HG02610 (cell line): ENCODE results near the gene PPP1R15A.
"Not testable (repeated sequence)": the region's sequence is repeated elsewhere in the genome, so short reads cannot be mapped to it uniquely, and the experiment has no call there.

Source experiments
- ATAC-seq: cut with Tn5 transposase; IDR thresholded peaks from one replicate; pipeline ENCODE4 v1.9.1; 2021; ENCODE audit warnings: mild to moderate bottlenecking, moderate library complexity; ENCODE audit not compliant: unreplicated experiment

PPP1R15A gene

DNA sequence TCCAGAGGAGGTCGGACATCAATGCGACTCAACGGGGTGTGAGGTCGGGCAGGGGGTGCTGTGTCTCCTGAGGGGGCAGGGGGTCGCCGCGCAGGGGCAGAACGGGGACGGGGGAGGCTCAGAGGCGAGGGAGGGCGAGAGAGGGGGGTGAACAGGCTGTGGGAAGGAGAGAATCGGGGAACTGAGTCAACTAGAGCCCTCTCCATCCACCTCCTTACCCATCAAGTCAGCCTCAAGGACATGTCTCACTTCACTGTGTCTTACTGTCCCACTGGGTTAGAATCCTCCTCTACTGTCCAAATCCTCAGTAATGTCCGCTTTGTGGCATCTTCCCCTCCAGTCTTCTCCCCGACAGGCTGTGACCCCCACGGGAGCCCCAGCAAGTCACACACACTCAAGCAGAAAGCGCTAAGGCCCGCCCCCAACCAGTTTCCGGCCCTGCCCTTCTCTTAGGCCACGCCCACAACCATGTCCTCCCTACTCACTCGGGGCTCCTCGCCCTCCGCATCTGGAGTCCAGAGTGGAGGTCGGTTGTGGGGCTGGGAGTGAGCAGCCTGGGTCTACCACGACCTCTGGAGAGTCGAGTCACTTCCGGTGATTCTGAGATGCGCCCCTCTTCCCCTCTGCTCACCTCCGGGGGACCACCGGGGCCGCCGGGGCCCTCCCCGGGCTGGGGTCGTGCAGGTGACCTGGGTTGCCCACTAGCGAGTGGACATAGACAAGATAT, 13.1 kb upstream of the PPP1R15A start:
- ATAC-seq: peak; percentile 65

- ATAC-seq: peak; percentile 74
Observed at GRCh38 chr19:48859711-48860572, 12.3 kb upstream of the PPP1R15A start.

DNA sequence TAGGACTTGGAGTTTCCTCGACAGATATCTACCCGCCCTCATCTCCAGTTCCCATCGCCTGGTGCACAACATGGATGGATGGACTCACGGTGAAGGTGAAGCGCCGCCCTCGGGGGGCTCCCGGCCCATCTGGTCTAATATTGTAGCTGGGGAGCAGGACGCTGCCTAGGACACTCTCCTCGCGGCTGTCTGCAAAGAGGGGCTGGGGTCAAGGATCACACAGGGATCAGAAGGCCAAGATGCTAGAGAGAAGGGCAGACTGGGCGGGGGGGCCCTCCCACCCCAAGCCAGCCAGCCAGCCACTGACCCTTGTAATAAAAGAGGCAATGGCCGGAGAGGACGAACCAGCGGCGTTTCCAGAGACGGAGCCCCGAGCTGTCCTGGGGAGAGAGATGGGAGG, 10.9 kb upstream of the PPP1R15A start:
- no peak for ATAC-seq

DNA sequence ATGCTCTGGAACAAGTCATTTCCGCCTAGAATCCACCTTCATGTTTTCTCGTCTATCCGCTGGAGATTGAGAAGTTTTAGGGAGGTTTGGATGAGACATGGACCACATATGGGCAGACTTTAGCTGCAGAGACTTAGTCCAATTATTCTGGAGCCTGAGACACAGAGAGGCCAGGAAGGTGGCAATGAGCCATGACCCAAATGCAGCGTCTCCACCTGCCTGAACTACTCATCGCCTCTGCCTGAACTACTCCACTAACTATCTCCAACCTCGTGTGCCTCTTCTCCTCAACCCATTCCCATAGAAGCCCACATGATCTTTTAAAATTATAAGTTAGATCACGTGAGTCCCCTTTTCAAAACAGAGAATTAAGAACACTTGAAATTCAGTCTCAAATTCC, 9.4 kb upstream of the PPP1R15A start:
- ATAC-seq: no peak

DNA sequence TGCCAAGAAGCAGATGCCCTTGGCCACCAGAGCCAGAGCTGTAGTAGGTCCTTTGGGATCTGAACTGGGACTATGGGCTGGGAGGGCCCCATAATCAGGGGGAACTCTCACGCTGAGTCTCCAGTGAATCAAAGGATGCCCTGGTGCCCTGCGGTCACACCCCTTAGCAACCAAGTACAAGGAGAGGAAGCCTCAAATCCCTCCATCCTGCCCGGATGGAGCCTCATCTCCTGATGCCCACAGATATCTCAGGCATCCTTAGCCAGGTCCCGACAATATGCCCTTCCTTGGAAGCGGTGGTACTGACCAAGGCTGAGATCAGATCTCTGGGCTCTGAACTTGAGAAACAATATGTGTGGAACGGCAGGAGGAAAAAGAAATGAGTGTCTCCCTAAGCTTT, 5.5 kb upstream of the PPP1R15A start:
- ATAC-seq: no peak

GRCh38 chr19:48867123-48867745, 5.0 kb upstream of the PPP1R15A start:
- no peak for ATAC-seq

GRCh38 chr19:48867746-48868113, 4.5 kb upstream of the PPP1R15A start:
- no peak for ATAC-seq

DNA sequence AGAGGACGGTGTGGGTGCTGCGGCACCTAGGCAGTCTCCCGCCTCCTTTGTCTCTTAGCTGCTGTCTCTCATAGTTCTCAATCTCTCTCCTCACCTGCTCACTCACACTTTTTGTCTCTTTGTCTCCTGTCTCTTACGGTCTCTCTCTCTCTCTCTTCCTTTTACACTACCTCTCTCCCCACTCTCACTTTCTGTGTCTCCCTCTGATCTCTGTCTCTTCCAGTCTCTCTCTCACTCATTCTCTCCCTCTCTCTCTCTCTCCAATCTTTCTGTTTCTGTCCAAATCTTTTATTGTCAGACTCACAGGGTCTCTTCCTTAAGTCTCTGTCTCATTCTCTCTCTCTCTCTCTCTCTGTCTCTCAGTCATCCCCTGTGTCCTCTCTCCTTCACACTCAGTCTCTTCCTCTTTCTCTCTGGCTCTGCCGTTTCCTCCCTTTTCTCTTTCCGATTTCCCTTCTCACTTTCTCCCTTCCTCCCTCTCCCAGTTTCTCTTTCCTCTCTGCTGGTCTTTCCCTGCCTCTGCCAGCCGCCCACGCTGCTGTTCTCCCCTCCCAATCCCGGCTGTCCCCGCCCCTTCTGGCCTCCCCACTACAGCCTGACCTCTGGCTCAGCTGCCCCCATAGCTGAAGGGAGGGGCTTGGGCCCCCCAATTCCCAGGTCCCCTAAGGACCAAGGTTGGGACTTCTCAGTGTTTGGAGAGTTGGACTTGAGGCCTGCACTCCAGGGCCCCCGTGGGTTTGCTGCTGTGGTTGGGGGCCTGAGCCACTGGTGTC, 3.9 kb upstream of the PPP1R15A start, which contains the start of gene PLEKHA4:
TSS of gene PLEKHA4 (minus strand) at position 504 of the 773 bp plus-strand sequence. CDS start 997 bp downstream, outside the sequence.
- ATAC-seq: no peak

DNA sequence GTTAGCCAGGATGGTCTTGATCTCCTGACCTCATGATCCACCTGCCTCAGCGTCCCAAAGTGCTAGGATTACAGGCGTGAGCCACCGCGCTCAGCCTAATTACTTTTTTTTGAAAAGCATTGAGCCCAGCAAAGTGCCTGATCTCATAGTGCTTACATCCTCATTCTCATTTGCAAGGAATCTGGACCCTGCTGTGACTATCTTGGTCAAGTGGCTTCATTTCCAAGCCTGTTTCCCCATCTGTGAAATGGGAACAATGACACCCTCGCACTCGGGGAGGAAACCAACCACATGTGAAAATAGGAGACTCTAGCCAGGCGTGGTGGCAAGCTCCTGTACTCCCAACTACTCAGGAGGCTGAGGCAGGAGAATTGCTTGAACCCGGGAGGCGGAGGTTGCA, 2.2 kb upstream of the PPP1R15A start:
- ATAC-seq: no peak

DNA sequence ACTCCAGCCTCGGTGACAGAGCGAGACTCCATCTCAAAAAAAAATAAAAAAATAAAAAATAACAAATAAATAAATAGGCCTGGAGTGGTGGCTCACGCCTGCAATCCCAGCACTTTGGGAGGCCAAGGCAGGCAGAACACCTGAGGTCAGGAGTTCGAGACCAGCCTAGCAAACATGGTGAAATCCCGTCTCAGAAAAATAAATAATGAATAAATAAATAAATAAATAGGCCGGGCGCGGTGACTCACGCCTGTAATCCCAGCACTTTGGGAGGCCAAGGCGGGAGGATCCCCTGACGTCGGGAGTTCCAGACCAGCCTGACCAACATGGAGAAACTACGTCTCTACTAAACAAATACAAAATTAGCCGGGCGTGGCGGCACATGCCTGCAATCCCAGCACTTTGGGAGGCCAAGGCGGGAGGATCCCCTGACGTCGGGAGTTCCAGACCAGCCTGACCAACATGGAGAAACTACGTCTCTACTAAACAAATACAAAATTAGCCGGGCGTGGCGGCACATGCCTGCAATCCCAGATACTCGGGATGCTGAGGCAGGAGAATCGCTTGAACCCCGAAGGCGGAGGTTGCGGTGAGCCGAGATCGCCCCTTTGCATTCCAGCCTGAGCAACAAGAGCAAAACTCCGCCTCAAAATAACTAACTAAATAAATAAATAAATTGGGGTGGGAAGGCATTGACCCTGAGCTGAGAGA, 595 bp upstream of the PPP1R15A start:
- not testable (repeated sequence) for ATAC-seq

DNA sequence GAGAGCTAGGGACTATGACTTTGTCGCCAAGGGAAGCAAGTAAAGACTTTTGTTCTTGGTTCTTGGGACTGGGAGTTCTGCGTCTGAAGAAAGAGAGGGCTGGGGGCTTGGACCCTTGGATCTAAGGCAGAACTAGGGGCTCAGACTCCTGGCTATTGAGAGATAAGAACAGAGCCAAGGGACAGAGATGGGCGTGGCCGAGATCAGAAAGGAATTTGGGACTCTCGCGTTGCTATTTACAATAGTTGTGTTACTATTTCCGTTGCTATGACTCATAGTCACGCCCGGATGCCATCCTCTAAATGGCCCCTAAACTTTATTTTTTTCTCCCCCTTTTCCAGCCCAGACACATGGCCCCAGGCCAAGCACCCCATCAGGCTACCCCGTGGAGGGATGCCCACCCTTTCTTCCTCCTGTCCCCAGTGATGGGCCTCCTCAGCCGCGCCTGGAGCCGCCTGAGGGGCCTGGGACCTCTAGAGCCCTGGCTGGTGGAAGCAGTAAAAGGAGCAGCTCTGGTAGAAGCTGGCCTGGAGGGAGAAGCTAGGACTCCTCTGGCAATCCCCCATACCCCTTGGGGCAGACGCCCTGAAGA, 759 bp downstream of the PPP1R15A start:
- ATAC-seq: peak; percentile 20

DNA sequence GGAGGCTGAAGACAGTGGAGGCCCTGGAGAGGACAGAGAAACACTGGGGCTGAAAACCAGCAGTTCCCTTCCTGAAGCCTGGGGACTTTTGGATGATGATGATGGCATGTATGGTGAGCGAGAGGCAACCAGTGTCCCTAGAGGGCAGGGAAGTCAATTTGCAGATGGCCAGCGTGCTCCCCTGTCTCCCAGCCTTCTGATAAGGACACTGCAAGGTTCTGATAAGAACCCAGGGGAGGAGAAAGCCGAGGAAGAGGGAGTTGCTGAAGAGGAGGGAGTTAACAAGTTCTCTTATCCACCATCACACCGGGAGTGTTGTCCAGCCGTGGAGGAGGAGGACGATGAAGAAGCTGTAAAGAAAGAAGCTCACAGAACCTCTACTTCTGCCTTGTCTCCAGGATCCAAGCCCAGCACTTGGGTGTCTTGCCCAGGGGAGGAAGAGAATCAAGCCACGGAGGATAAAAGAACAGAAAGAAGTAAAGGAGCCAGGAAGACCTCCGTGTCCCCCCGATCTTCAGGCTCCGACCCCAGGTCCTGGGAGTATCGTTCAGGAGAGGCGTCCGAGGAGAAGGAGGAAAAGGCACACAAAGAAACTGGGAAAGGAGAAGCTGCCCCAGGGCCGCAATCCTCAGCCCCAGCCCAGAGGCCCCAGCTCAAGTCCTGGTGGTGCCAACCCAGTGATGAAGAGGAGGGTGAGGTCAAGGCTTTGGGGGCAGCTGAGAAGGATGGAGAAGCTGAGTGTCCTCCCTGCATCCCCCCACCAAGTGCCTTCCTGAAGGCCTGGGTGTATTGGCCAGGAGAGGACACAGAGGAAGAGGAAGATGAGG, 1.5 kb downstream of the PPP1R15A start:
- no peak for ATAC-seq

GRCh38 chr19:48874303-48875135, 2.3 kb downstream of the PPP1R15A start:
- no peak for ATAC-seq

GRCh38 chr19:48876043-48876981, 4.1 kb downstream of the PPP1R15A start:
- ATAC-seq: not testable (repeated sequence)

DNA sequence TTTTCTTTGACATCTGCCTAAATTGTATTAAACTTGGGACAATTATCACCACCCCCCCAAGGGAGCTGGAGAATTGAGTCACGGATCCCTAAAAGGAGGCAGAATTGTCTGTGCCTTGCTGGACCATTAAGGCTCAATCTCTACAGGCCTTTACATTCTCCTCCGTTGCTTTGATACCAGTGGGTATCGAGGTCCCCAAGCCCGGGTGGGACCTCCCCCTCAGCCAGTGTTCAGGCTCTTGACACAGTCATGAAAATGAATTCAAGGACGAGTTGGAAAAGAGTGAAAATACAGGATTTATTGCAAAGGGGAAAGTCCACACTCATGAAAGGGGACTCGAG, 5.6 kb downstream of the PPP1R15A start:
- no peak for ATAC-seq

DNA sequence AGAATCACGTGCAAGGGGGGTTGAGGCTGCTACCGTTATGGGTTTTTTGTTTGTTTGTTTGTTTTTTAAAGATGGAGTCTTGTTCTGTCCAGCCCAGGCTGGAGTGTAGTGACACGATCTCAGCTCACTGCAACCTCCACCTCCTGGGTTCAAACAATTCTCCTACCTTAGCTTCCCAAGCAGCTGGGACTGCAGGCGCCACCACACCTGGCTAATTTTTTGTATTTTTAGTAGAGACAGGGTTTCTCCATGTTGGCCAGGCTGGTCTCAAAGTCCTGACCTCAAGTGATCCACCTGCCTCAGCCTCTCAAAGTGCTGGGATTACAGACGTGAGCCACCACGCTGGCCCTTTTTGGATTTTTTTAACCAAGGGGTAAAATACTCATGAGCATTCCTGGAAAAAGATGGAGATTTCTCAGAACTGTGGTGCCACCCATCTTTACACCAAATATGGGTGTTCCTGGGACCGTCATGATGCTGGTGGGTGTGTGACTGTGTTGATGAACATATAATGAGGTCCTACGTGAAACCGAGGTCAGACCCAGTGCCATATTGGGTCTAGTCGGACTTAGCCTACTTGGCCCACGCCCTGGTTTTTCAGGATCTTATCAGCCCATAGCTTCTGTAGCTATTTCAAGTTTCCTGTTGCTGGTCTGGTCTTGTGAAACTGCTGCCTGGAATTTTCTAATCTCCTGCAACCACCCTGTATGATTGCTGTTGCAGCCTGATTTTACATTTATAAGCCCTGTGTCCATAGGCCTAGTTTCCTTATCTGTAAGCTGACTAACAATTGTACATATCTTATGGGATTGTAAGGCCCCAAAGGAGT, 6.2 kb downstream of the PPP1R15A start:
- ATAC-seq: no peak
